OCI-LY7 (cell line): Measurements from ENCODE around the gene TSPAN13.

Experiments
- EZH2phosphoT487 ChIP-seq: fragments of 200-600 bp; sonication (generic); IDR thresholded peaks from 2 replicates; pipeline ENCODE4 v1.6.1; 2018; ENCODE audit warnings: low read depth, borderline replicate concordance, mild to moderate bottlenecking, mixed run types, antibody characterized with exemption, low read length, moderate library complexity, mixed read lengths
- TF ChIP-seq, protein P1 (sequence below): fragments of 200-600 bp; sonication (generic); conservative IDR thresholded peaks from 2 replicates; pipeline ENCODE4 v1.5.1; 2014; ENCODE audit warnings: mild to moderate bottlenecking, antibody characterized with exemption, low read length, moderate library complexity, mixed read lengths

DNA sequence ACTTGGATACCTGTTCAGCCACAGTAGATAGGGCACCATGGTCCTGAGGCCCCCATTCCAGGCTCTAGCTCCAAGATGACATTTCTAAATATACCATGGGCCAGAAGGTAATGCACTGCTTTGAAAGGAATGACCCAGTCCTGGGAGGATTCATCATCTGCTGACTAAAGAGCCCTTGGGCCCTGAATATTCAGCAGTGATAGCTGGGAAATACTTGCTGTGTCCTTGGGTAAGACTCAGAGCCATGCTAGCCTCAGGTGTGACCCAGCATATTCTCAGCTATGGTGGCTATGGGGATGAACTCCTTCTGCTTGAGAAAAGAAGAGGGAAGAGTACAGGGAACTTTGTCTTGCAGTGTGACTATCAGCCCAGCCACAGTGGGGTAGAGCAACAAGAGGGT, 72.5 kb downstream of the TSPAN13 start:
- TF ChIP-seq, protein P1, sequence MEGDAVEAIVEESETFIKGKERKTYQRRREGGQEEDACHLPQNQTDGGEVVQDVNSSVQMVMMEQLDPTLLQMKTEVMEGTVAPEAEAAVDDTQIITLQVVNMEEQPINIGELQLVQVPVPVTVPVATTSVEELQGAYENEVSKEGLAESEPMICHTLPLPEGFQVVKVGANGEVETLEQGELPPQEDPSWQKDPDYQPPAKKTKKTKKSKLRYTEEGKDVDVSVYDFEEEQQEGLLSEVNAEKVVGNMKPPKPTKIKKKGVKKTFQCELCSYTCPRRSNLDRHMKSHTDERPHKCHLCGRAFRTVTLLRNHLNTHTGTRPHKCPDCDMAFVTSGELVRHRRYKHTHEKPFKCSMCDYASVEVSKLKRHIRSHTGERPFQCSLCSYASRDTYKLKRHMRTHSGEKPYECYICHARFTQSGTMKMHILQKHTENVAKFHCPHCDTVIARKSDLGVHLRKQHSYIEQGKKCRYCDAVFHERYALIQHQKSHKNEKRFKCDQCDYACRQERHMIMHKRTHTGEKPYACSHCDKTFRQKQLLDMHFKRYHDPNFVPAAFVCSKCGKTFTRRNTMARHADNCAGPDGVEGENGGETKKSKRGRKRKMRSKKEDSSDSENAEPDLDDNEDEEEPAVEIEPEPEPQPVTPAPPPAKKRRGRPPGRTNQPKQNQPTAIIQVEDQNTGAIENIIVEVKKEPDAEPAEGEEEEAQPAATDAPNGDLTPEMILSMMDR, result no peak
- no peak for TF ChIP-seq EZH2phosphoT487
